GM10248 (cell line): Measurements from ENCODE around the gene IAH1.

Experiments
- CTCF ChIA-PET: fragments of 300-600 bp; sonication (Branson Sonifier 250); formaldehyde crosslinking; extraction: SDS; loops from one replicate; lab custom pipeline; 2021; ENCODE audit warnings: antibody characterized with exemption; lab: Yijun Ruan, JAX
- POLR2A ChIA-PET: fragments of 350-650 bp; sonication (Branson Sonifier 250); formaldehyde crosslinking; extraction: SDS; loops from one replicate; lab custom pipeline; 2020; ENCODE audit warnings: antibody characterized with exemption; lab: Yijun Ruan, JAX
- DNase-seq: peaks from one replicate; pipeline ENCODE4 v3.0.0; 2012; ENCODE audit errors: extremely low spot score
- TF ChIP-seq, protein P1 (sequence below): IDR thresholded peaks from 2 replicates; pipeline ENCODE4 v1.5.1; 2012; ENCODE audit warnings: mild to moderate bottlenecking, low read depth; ENCODE audit errors: extremely low read depth, missing control alignments, control extremely low read depth

The IAH1 gene

DNA sequence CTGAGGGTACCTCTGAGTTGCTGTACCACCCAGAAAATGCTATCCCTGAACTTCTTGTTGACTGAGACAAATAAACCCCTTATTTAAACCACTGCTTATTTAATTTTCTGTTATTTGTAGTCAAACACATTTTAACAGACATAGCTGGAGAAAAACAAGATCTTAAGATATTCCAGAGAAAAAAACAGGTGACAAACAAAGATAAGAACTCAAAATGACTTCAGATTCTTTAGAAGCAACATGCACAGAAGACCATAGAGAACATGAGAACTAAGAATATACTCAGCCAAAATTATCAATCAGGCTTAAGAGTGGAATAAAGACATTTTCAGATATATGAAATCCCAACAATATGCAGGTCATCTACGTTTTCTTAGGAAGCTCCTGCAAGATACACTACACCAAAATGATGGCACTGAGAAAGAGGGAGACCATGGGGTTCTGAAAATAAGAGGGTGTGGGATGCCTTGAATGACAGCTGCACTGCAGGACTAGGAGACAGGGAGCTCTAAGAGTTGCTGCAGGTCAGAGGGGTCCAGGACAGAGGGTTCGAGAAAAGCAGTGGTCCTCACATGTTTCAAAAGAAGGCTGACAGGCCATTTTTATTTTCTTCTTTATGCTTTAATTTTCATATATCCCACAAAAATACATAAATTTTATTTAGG lies 42.9 kb downstream of the IAH1 start:
- TF ChIP-seq, protein P1, sequence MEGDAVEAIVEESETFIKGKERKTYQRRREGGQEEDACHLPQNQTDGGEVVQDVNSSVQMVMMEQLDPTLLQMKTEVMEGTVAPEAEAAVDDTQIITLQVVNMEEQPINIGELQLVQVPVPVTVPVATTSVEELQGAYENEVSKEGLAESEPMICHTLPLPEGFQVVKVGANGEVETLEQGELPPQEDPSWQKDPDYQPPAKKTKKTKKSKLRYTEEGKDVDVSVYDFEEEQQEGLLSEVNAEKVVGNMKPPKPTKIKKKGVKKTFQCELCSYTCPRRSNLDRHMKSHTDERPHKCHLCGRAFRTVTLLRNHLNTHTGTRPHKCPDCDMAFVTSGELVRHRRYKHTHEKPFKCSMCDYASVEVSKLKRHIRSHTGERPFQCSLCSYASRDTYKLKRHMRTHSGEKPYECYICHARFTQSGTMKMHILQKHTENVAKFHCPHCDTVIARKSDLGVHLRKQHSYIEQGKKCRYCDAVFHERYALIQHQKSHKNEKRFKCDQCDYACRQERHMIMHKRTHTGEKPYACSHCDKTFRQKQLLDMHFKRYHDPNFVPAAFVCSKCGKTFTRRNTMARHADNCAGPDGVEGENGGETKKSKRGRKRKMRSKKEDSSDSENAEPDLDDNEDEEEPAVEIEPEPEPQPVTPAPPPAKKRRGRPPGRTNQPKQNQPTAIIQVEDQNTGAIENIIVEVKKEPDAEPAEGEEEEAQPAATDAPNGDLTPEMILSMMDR, result no peak
- ChIA-PET POLR2A (interaction anchor here (0.6 kb wide), 1 partner anchor 20 kb away, joined by 3 read pairs; no protein-coding TSS in a partner anchor), CTCF (interaction anchor here (1.5 to 1.9 kb wide), 4 partner anchors 8 to 150 kb away, joined by 3 to 7 read pairs (median 5); no protein-coding TSS in a partner anchor)
- DNase-seq, result no peak

DNA sequence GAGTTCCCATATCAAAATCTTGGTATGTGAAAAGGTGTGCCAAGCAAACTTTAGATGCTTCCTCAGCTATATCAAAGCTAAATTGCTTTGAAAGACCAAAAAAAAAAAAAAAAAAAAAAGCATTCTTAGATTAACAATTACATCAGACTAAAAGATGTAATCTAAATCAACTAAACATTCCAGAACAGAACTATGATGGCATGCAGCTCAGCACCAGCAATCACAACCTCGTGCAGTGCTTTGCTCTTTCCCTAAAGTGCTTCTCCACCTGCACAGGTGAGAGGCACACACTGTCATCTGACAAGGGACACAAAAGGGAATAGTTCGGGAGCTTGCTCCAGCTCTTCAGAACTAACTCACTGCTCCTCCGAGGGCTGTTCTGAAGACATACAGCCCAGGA lies 43.8 kb downstream of the IAH1 start:
- TF ChIP-seq, protein P1, result no peak
- ChIA-PET POLR2A (interaction anchor here (0.6 kb wide), 2 partner anchors 19 to 23 kb away, joined by 3 to 4 read pairs; no protein-coding TSS in a partner anchor), CTCF (interaction anchor here (1.2 to 1.9 kb wide), 5 partner anchors 9 to 149 kb away, joined by 3 to 7 read pairs (median 5); no protein-coding TSS in a partner anchor)
- DNase-seq, result no peak

DNA sequence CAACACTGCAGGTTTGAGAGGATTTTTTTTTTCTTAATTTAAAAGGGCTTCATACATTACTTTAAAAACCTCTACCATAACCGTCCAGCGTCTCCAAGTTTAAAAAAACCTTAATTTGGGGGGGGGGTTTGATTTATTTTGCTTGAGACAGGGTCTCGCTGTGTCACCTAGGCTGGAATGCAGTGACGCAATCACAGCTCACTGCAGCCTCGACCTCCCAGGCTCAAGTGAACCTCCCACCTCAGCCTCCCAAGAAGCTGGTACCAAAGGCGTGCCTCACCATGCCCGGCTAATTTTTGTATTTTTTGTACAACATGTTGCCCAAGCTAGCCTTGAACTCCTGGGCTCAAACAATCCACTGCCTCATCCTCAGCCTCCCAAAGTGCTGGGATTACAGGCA lies 44.4 kb downstream of the IAH1 start:
- DNase-seq, result no peak
- ChIA-PET POLR2A (interaction anchor here (0.6 kb wide), 1 partner anchor 24 kb away, joined by 4 read pairs; no protein-coding TSS in a partner anchor), CTCF (interaction anchor here (1.2 to 1.8 kb wide), 4 partner anchors 10 to 28 kb away, joined by 3 to 7 read pairs (median 4); no protein-coding TSS in a partner anchor)
- TF ChIP-seq, protein P1, result no peak

DNA sequence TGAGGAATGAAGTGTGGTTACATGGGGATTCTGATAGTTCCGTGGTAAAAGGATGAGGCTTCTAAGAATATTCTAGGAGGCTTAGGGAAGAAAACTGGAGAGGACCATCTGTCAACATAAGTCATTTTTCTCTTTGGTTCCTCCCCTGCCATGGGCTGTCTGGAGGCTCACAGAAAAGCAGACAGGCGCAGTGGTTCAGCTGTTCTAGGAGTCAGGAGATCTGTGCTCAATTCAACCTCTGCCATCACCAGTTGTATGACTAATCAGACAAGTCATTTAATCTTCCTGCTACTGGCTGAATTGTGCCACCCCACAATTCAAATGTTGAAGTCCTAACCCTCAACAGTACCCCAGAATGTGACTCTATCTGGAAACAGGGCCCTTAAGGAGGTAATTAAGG lies 44.9 kb downstream of the IAH1 start:
- ChIA-PET CTCF (interaction anchor here (1.3 to 1.8 kb wide), 2 partner anchors 10 to 21 kb away, joined by 3 to 5 read pairs; no protein-coding TSS in a partner anchor), POLR2A (no interaction called here)
- TF ChIP-seq, protein P1, result no peak
- no peak for DNase-seq

DNA sequence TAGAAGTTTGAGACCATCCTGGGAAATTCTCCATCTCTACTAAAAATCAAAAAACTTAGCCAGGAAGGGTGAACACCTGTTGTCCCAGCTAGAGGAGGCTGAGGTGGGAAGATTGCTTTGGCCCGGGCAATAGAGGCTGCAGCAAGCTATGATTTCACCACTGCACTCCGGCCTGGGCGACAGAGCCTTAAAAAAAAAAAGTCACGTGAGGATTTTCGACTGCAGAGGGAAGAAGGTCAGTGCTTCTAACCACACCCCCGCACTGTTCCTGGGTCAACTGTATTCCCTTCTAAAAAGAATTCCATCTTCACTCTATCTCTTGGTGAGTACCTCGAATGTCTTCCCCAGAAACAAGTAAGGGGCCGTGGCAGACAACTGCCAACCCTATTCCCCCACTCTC lies 49.9 kb downstream of the IAH1 start:
- CTCF ChIA-PET, result interaction anchor here (1.1 to 2.6 kb wide), 3 partner anchors 10 to 19 kb away, joined by 3 to 8 read pairs (median 3); no protein-coding TSS in a partner anchor
- POLR2A ChIA-PET, result no interaction called here
- DNase-seq, result no peak
- TF ChIP-seq, protein P1, result no peak

DNA sequence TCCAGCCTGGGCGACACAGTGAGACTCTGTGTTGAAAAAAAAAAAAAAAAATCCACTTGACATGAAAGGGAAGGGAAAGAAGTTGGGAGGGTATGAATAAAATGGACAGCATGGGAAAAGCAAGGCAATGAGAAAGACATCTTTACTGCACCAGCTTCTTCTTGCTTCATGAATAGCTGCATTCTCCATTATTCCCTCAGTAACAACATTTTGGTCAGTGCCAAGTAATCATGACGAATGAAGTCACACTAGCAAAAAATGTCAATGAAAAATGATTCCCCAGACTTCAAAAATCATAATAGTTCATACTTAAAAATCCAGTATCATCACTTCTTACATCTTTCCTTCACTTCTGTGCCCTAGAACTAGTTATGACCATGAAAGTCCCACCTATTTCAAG lies 50.9 kb downstream of the IAH1 start:
- TF ChIP-seq, protein P1, result no peak
- ChIA-PET POLR2A (no interaction called here), CTCF (interaction anchor here (1.4 to 2.6 kb wide), 2 partner anchors 9 kb away, joined by 4 to 8 read pairs; no protein-coding TSS in a partner anchor)
- no peak for DNase-seq
